A673 (cell line): Measurements from ENCODE around the gene KRTAP4-5. TPM values are rescaled to one million over a fixed set of nuclear protein-coding genes. Genes with fewer than 3 reads are reported as not detected.

Source experiments
- BruUV-seq: library from RNA; stranded (reverse); fragments of 400-500 nt; replicated peaks from 2 replicates; lab custom pipeline; 2021; lab: Mats Ljungman, UMichigan
- CTCF ChIA-PET: fragments of 300-600 bp; sonication (Branson Sonifier 250); formaldehyde crosslinking; loops from one replicate; lab custom pipeline; 2022; ENCODE audit warnings: antibody characterized with exemption; lab: Charles Lee
- POLR2A ChIA-PET: fragments of 300-600 bp; sonication (Branson Sonifier 250); formaldehyde crosslinking; loops from one replicate; lab custom pipeline; 2022; ENCODE audit warnings: antibody characterized with exemption; ENCODE audit not compliant: low non-redundant PET; lab: Charles Lee
- DNase-seq: peaks from one replicate; pipeline ENCODE4 v3.0.0-alpha.2; 2015; ENCODE audit warnings: low spot score
- H3K27ac ChIP-seq: fragments of 200-600 bp; sonication (generic); 2 replicates; pipeline ENCODE4 v1.5.1; 2016; ENCODE audit warnings: mixed run types, low read depth, mild to moderate bottlenecking, mixed read lengths, antibody characterized with exemption, low read length; ENCODE audit not compliant: poor library complexity, severe bottlenecking
- H3K27me3 ChIP-seq: fragments of 200-600 bp; sonication (generic); replicated peaks from 2 replicates; pipeline ENCODE4 v1.6.1; 2017; ENCODE audit warnings: mixed run types, low read depth, mild to moderate bottlenecking, mixed read lengths, antibody characterized with exemption, low read length; ENCODE audit not compliant: insufficient read depth, poor library complexity
- H3K36me3 ChIP-seq: fragments of 200-600 bp; sonication (generic); 2 replicates; pipeline ENCODE4 v1.6.1; 2016; ENCODE audit warnings: mixed run types, mild to moderate bottlenecking, mixed read lengths, antibody characterized with exemption, low read length; ENCODE audit not compliant: insufficient read depth, poor library complexity, severe bottlenecking
- H3K4me1 ChIP-seq: fragments of 200-600 bp; sonication (generic); 2 replicates; pipeline ENCODE4 v1.6.1; 2017; ENCODE audit warnings: mixed run types, mild to moderate bottlenecking, mixed read lengths, antibody characterized with exemption, low read length; ENCODE audit not compliant: insufficient read depth, poor library complexity, severe bottlenecking
- H3K4me3 ChIP-seq: fragments of 200-600 bp; sonication (generic); 2 replicates; pipeline ENCODE4 v1.5.1; 2016; ENCODE audit warnings: low read depth, mixed run types, mild to moderate bottlenecking, mixed read lengths, low read length; ENCODE audit not compliant: poor library complexity, severe bottlenecking
- H3K9me3 ChIP-seq: fragments of 200-600 bp; sonication (generic); 2 replicates; pipeline ENCODE4 v1.6.1; 2016; ENCODE audit warnings: mixed run types, low read depth, mild to moderate bottlenecking, mixed read lengths, antibody characterized with exemption, low read length; ENCODE audit not compliant: poor library complexity, severe bottlenecking
- EZH2 ChIP-seq: fragments of 200-600 bp; sonication (generic); IDR thresholded peaks from 2 replicates; pipeline ENCODE4 v1.6.1; 2017; ENCODE audit warnings: borderline replicate concordance, low read depth, mild to moderate bottlenecking, mixed read lengths, antibody characterized with exemption, low read length; ENCODE audit not compliant: poor library complexity, severe bottlenecking
- intact Hi-C: fragments of 100-400 bp; cut with micrococcal nuclease; formaldehyde crosslinking; loops from one replicate; pipeline ENCODE4 v1.10.0; 2022; ENCODE audit not compliant: unreplicated experiment
- total RNA-seq: library from RNA; stranded (reverse); gene quantifications from 2 replicates; pipeline ENCODE4 v1.2.3, GENCODE V29; 2021
- TF ChIP-seq, protein P1 (sequence below): fragments of 300-800, 200-600 bp; sonication (generic); conservative IDR thresholded peaks from 2 replicates; pipeline ENCODE4 v1.5.1; 2017; ENCODE audit warnings: low read depth, mild to moderate bottlenecking, antibody characterized with exemption, low read length, moderate library complexity, mixed read lengths

The KRTAP4-5 gene
- total RNA-seq, 1 experiment from 2014 or later: not detected

DNA sequence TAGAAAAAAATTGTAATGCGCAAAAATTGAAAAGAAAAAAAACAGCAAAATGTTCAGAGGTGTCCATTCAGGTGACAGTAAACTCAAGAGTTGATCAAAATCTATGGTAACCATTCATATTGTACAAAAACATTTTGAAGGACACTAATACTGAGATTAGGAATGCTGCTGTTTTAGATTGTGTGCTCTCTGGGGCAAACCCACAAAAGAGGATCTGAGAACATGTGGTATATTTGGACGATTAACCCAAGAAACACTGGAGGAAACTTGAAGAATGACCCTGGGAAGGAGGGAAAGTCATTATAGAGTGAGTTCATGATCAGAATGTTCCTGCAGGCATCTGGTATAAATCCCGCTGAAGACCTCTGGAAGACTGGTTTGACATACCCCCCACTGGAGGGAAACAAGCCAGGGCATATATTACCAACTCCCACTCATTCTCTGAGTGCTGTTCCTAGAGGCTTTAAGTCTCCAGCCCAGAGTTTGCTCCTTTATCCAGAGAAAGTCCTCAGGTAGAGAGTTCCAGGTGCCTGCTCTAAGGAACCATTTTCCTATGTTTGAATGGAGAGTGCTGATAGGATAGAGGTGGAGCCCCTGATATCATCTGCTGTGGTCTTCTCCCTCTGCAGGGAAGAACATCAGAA is 27.2 kb upstream of the KRTAP4-5 start:
- CTCF ChIA-PET: no interaction called here
- Histone ChIP-seq H3K27me3 (no peaks in the 10 kb centered on the region), H3K36me3 (no peaks in the 10 kb centered on the region), H3K27ac (no peak overlapping the region), H3K4me1 (no peaks in the 10 kb centered on the region), H3K9me3 (no peaks in the 10 kb centered on the region), H3K4me3 (no peak overlapping the region)
- intact Hi-C loops: no loop called here
- BruUV-seq: no TSS peak
- no peak for TF ChIP-seq EZH2
- TF ChIP-seq, protein P1, sequence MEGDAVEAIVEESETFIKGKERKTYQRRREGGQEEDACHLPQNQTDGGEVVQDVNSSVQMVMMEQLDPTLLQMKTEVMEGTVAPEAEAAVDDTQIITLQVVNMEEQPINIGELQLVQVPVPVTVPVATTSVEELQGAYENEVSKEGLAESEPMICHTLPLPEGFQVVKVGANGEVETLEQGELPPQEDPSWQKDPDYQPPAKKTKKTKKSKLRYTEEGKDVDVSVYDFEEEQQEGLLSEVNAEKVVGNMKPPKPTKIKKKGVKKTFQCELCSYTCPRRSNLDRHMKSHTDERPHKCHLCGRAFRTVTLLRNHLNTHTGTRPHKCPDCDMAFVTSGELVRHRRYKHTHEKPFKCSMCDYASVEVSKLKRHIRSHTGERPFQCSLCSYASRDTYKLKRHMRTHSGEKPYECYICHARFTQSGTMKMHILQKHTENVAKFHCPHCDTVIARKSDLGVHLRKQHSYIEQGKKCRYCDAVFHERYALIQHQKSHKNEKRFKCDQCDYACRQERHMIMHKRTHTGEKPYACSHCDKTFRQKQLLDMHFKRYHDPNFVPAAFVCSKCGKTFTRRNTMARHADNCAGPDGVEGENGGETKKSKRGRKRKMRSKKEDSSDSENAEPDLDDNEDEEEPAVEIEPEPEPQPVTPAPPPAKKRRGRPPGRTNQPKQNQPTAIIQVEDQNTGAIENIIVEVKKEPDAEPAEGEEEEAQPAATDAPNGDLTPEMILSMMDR: no peak
- POLR2A ChIA-PET: no interaction called here
- DNase-seq: no peak

DNA sequence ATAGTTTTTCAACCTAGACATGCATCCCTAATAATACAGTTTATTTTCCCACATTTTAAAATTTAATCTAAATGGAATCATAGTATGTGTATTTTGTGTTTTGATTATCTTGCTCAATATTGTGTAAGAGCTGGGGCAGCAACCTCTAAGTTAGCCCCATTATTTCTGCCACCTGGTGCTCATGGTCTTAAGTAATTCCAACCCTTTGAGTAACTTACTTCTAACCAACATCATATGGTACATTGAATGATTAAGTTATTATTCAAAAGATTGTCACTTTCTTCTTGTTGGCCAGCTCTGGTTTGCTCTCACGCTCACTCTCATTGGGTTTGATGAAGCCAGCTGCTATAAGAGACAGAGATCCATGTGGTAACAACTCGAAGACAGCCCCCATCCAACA is 22.3 kb upstream of the KRTAP4-5 start:
- POLR2A ChIA-PET: no interaction called here
- Histone ChIP-seq H3K4me1 (no peaks in the 10 kb centered on the region), H3K4me3 (no peak overlapping the region), H3K9me3 (no peaks in the 10 kb centered on the region), H3K27ac (no peak overlapping the region), H3K36me3 (no peaks in the 10 kb centered on the region), H3K27me3 (no peaks in the 10 kb centered on the region)
- intact Hi-C loops: no loop called here
- CTCF ChIA-PET: no interaction called here
- no peak for DNase-seq
- TF ChIP-seq, protein P1: no peak
- TF ChIP-seq EZH2: no peak
- BruUV-seq: no TSS peak

DNA sequence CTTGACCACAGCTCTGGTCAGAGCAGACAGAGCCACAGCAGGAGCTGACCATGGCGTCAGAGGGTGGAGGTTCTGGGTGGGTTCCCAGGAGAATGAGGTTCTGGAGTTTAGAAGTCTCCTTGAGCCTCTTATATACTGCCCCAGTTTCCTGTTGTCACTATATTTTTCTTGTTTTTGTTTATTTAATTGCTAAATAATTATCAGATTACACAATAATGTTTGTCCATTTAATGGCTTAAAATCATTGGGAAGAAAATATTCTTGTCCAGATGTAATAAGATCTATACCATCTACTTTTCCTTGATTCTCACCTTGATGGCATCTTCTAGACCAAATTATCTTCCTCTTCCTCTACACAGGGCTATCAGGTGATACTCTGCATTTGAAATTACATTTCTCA is 18.5 kb upstream of the KRTAP4-5 start, which contains the start of gene KRTAP4-3:
KRTAP4-3 (minus strand) TSS at position 101 of the 400 bp plus-strand sequence; CDS start at position 52, 49 bp downstream.
- ChIA-PET CTCF (no interaction called here), POLR2A (interaction anchor here (0.6 kb wide), 1 partner anchor 11 kb away, joined by 3 read pairs; no protein-coding TSS in a partner anchor)
- DNase-seq: no peak
- Histone ChIP-seq H3K4me1 (no peaks in the 10 kb centered on the region), H3K36me3 (no peaks in the 10 kb centered on the region), H3K9me3 (no peaks in the 10 kb centered on the region), H3K27ac (no peak within 1 kb of the TSS), H3K27me3 (no peaks in the 10 kb centered on the region), H3K4me3 (no peak within 1 kb of the TSS)
- intact Hi-C loops: no loop called here
- no peak for TF ChIP-seq EZH2
- TF ChIP-seq, protein P1: no peak
- BruUV-seq: no TSS peak
